OCI-LY3 (cell line): ENCODE data around the gene RPN1.

Source experiments
- H2AFZ ChIP-seq: fragments of 200-600, 300-600 bp; shearing (Covaris generic); 2 replicates; pipeline ENCODE4 v1.6.0; 2014; ENCODE audit warnings: antibody characterized with exemption, low read depth, low read length
- H3K27ac ChIP-seq: fragments of 200-600, 300-600 bp; sonication (generic); 2 replicates; pipeline ENCODE4 v1.5.1; 2014; ENCODE audit warnings: mild to moderate bottlenecking, low read length, moderate library complexity, mixed read lengths
- H3K27me3 ChIP-seq: fragments of 200-600, 300-600 bp; sonication (generic); 2 replicates; pipeline ENCODE4 v1.6.1; 2014; ENCODE audit warnings: low read depth, low read length, mixed read lengths
- H3K36me3 ChIP-seq: fragments of 200-600, 300-600 bp; sonication (generic); replicated peaks from 2 replicates; pipeline ENCODE3; 2014; ENCODE audit warnings: low read depth, low read length, mixed read lengths
- H3K4me1 ChIP-seq: fragments of 300-600, 200-600 bp; sonication (generic); 2 replicates; pipeline ENCODE4 v1.6.1; 2014; ENCODE audit warnings: low read length, mixed read lengths
- H3K4me2 ChIP-seq: fragments of 200-600, 300-600 bp; sonication (generic); 2 replicates; pipeline ENCODE4 v1.6.1; 2014; ENCODE audit warnings: low read length, mixed read lengths
- H3K4me3 ChIP-seq: fragments of 300-600, 200-600 bp; sonication (generic); 2 replicates; pipeline ENCODE4 v1.5.1; 2014; ENCODE audit warnings: antibody characterized with exemption, mild to moderate bottlenecking, low read length, moderate library complexity
- H3K79me2 ChIP-seq: fragments of 300-600, 200-600 bp; shearing (Covaris generic); 2 replicates; pipeline ENCODE4 v1.6.1; 2014; ENCODE audit warnings: mild to moderate bottlenecking, low read length, mixed read lengths
- H3K9ac ChIP-seq: fragments of 300-600, 200-600 bp; shearing (Covaris generic); 2 replicates; pipeline ENCODE4 v1.6.0; 2014; ENCODE audit warnings: mild to moderate bottlenecking, low read length, moderate library complexity
- H3K9me3 ChIP-seq: fragments of 200-600, 300-600 bp; shearing (Covaris generic); 2 replicates; pipeline ENCODE4 v1.6.1; 2014; ENCODE audit warnings: low read length, mixed read lengths; ENCODE audit not compliant: insufficient read depth
- H4K20me1 ChIP-seq: fragments of 200-600, 300-600 bp; sonication (generic); 2 replicates; pipeline ENCODE4 v1.6.1; 2016; ENCODE audit warnings: low read length, mixed read lengths; ENCODE audit not compliant: insufficient read depth
- EZH2phosphoT487 ChIP-seq: fragments of 200-600 bp; shearing (Covaris generic); IDR thresholded peaks from 2 replicates; pipeline ENCODE4 v1.6.1; 2018; ENCODE audit warnings: antibody characterized with exemption, mixed run types, low read depth
- TF ChIP-seq, protein P1 (sequence below): fragments of 200-600, 300-600 bp; sonication (generic); IDR thresholded peaks from 2 replicates; pipeline ENCODE4 v1.5.1; 2014; ENCODE audit warnings: antibody characterized with exemption, low read length, low read depth

Gene RPN1

DNA sequence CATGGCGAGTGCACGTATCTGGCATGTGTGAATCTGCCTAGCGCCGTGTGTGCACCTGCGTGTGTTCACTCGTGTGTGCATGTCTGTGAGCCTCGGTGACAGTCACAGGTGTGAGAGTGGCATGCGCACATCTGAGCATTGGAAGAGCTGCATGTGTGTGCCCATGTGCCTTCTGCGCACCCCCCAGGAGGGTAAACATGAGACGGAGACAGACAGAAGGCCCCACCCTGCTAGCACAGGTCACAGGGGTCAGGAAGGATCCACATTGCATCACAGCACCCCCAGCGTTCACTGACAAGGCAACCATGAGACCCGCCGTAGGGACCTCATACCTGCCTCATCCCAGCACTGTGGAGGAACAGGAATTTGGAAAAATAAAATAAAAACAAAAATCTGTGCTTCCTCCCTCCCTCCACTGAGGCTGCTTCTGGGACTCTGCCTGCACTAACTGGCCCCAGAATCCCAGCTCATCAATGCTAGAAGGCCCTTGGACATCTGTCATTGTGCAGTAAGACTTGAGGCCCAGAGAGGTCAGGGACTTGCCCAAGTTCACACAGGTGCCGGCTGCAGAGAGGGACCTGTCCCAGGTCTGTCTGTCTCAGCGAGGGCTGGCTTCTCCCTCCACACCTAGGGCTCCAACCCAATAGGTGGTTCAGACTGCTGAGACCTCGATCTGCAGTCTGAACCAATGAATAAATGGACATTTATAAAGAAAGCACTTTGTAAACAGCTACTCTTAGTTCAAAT, 37.4 kb downstream of the RPN1 start:
- Histone ChIP-seq H3K27ac (no peak overlapping the region), H2AFZ (no peak overlapping the region), H3K27me3 (no peaks in the 10 kb centered on the region), H3K4me3 (no peak overlapping the region), H3K9ac (no peak overlapping the region), H3K4me2 (no peak overlapping the region), H4K20me1 (no peaks in the 10 kb centered on the region), H3K79me2 (peaks cover 15% of the 10 kb centered on the region), H3K36me3 (peaks cover 5% of the 10 kb centered on the region), H3K9me3 (no peaks in the 10 kb centered on the region), H3K4me1 (peaks cover 5% of the 10 kb centered on the region)
- TF ChIP-seq, protein P1, sequence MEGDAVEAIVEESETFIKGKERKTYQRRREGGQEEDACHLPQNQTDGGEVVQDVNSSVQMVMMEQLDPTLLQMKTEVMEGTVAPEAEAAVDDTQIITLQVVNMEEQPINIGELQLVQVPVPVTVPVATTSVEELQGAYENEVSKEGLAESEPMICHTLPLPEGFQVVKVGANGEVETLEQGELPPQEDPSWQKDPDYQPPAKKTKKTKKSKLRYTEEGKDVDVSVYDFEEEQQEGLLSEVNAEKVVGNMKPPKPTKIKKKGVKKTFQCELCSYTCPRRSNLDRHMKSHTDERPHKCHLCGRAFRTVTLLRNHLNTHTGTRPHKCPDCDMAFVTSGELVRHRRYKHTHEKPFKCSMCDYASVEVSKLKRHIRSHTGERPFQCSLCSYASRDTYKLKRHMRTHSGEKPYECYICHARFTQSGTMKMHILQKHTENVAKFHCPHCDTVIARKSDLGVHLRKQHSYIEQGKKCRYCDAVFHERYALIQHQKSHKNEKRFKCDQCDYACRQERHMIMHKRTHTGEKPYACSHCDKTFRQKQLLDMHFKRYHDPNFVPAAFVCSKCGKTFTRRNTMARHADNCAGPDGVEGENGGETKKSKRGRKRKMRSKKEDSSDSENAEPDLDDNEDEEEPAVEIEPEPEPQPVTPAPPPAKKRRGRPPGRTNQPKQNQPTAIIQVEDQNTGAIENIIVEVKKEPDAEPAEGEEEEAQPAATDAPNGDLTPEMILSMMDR = no peak
- TF ChIP-seq EZH2phosphoT487 = no peak

DNA sequence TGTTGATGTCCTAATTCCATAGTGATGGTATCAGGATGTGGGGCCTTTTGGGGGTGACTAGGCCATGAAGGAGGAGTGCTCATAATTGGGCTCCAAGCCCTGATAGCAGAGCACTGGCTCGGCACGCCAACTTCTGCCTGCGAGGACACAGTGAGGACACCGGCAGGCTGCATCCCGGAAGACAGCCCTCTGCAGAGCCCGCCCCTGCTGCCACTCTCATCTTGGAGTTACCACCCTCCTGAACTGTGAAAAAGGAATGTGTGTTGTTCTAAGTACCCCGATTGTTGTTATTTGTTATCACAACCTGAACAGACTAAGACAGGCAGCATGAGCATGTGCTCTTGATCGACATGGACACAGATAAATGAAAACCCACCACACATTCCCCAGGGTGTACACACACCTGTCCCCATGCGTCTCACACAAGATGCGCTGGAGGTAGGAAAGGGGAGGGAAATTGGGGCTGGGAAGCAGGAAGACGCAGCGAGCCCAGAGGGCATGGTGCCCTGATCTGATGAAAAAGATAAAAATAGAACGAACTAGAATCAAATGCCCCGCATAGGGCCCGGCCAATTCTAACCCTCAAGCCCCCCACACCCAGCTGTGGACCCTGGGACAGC, 40.1 kb downstream of the RPN1 start:
- Histone ChIP-seq H3K36me3 (no peaks in the 10 kb centered on the region), H3K9ac (no peak overlapping the region), H3K4me1 (no peaks in the 10 kb centered on the region), H3K9me3 (no peaks in the 10 kb centered on the region), H3K4me3 (no peak overlapping the region), H3K27me3 (no peaks in the 10 kb centered on the region), H3K27ac (no peak overlapping the region), H3K79me2 (no peaks in the 10 kb centered on the region), H2AFZ (no peak overlapping the region), H4K20me1 (no peaks in the 10 kb centered on the region), H3K4me2 (no peak overlapping the region)
- TF ChIP-seq, protein P1 = no peak
- TF ChIP-seq EZH2phosphoT487 = no peak

DNA sequence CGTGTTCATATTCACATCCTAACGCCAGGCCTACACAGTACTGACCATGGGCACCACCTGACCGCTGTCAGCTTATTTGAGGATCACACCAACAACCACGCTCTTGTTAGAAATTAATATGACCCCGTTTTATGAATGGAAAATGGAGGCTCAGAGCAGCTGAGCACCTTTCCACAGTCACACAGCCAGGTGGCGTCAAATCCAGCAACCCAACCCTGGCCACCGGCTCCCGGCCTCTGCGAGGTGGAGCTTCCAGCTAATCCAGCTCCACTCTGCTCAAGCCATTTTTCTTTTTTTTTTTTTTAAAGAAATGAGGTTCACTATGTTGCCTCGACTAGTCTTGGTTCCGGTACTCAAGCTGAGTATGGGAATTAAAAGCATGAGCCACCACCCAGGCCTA, 41.3 kb downstream of the RPN1 start:
- H3K27me3 ChIP-seq = no peaks in the 10 kb centered on the region
- no peaks in the 10 kb centered on the region for H3K79me2 ChIP-seq

DNA sequence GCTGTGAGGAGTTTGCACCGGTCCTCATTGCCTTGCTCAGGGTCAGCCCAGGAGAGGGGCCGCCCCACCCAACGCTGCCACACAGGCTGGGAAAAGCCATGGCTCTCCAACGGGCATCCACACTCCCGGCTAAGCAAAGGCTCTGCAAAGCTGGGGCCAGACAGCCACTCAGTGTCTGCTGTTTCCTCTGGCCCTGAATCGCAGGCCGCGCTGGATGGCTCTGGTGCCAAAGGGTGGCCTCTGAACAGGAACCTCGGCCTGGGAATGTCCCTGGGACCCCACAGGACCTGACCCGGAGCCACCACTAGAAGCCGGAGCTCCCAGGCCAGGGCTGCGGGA, 42.9 kb downstream of the RPN1 start:
- Histone ChIP-seq H4K20me1 (no peaks in the 10 kb centered on the region), H3K27ac (no peak overlapping the region), H3K9ac (no peak overlapping the region), H2AFZ (no peak overlapping the region), H3K4me3 (no peak overlapping the region), H3K4me1 (no peaks in the 10 kb centered on the region), H3K36me3 (no peaks in the 10 kb centered on the region), H3K79me2 (no peaks in the 10 kb centered on the region), H3K9me3 (no peaks in the 10 kb centered on the region), H3K4me2 (no peak overlapping the region), H3K27me3 (no peaks in the 10 kb centered on the region)
- TF ChIP-seq, protein P1 = no peak
- no peak for TF ChIP-seq EZH2phosphoT487

More for the DNA sequence above, 41.3 kb downstream of the RPN1 start:
- H3K4me2 ChIP-seq = no peak overlapping the region
- H3K27ac ChIP-seq = no peak overlapping the region
- TF ChIP-seq, protein P1 = 0 out of 2 replicates have a peak, but pooled peaks have one; percentile 5
- TF ChIP-seq EZH2phosphoT487 = no peak
- no peak overlapping the region for H3K4me3 ChIP-seq
- H3K36me3 ChIP-seq = no peaks in the 10 kb centered on the region
- no peaks in the 10 kb centered on the region for H3K4me1 ChIP-seq
- no peak overlapping the region for H3K9ac ChIP-seq
- H4K20me1 ChIP-seq = no peaks in the 10 kb centered on the region
- no peak overlapping the region for H2AFZ ChIP-seq
- no peaks in the 10 kb centered on the region for H3K9me3 ChIP-seq
